Activated B cell treated with CpG ODN at 0.5 μM for 24 hours (primary cell): ENCODE results near the gene HLA-DQB2. TPM values are rescaled to one million over a fixed set of nuclear protein-coding genes. Genes with fewer than 3 reads are reported as not detected.

Experiments
- ATAC-seq: fragments of 200-7000 bp; cut with Tn5 transposase; one replicate; pipeline ENCODE4 v1.10.0; 2021; ENCODE audit warnings: low read depth, mild to moderate bottlenecking, moderate library complexity
- CTCF ChIA-PET: fragments of 350-600 bp; sonication (Branson Sonifier 250); formaldehyde crosslinking; loops from one replicate; lab custom pipeline; 2021; ENCODE audit warnings: antibody characterized with exemption; lab: Charles Lee
- POLR2A ChIA-PET: fragments of 350-600 bp; sonication (Branson Sonifier 250); formaldehyde crosslinking; loops from one replicate; lab custom pipeline; 2021; ENCODE audit warnings: antibody characterized with exemption; lab: Charles Lee
- DNase-seq: peaks from one replicate; pipeline ENCODE4 v3.0.0; 2022
- H3K27ac Mint-ChIP-seq: one replicate; pipeline ENCODE4 v1.8.0; 2020; ENCODE audit warnings: mixed read lengths
- H3K27me3 Mint-ChIP-seq: one replicate; pipeline ENCODE4 v1.8.0; 2021; ENCODE audit warnings: mixed read lengths
- H3K36me3 Mint-ChIP-seq: one replicate; pipeline ENCODE4 v1.8.0; 2021; ENCODE audit warnings: low read depth, mixed read lengths
- H3K4me1 Mint-ChIP-seq: one replicate; pipeline ENCODE4 v1.8.0; 2021; ENCODE audit warnings: mixed read lengths
- H3K4me3 Mint-ChIP-seq: one replicate; pipeline ENCODE4 v1.8.0; 2020; ENCODE audit warnings: mild to moderate bottlenecking, mixed read lengths
- H3K9me3 Mint-ChIP-seq: one replicate; pipeline ENCODE4 v1.8.0; 2020; ENCODE audit warnings: mixed read lengths
- CTCF ChIP-seq: fragments of 200-600 bp; IDR thresholded peaks from one replicate; pipeline ENCODE4 v1.8.0; 2022; ENCODE audit warnings: antibody characterized with exemption, mild to moderate bottlenecking
- intact Hi-C: fragments of 100-400 bp; cut with micrococcal nuclease; formaldehyde crosslinking; loops from one replicate; pipeline ENCODE4 v1.15.1; 2024
- total RNA-seq: library from RNA; stranded (reverse); gene quantifications from 2 replicates; pipeline ENCODE4 v1.2.3, GENCODE V29; 2022

The HLA-DQB2 gene
- total RNA-seq, 1 donor from 2014 or later, result 95.7 TPM

- no peak for TF ChIP-seq CTCF
- Mint-ChIP-seq H3K4me3 (no peak overlapping the region), H3K4me1 (no peaks in the 10 kb centered on the region), H3K36me3 (no peaks in the 10 kb centered on the region), H3K9me3 (no peaks in the 10 kb centered on the region), H3K27me3 (peaks cover 4% of the 10 kb centered on the region), H3K27ac (no peak overlapping the region)
- DNase-seq (no peak), ATAC-seq (no peak)
- ChIA-PET CTCF (interaction anchor here (0.6 to 1.4 kb wide), 3 partner anchors 69 to 384 kb away, joined by 3 read pairs; no protein-coding TSS in a partner anchor), POLR2A (no interaction called here)
- intact Hi-C loops, result loop anchor here (5.0 kb wide), 2 partner anchors 71 to 299 kb away; no protein-coding TSS in a partner anchor
Observed at GRCh38 chr6:32716396-32716795, 46.9 kb downstream of the HLA-DQB2 start.

- Mint-ChIP-seq H3K4me3 (no peak overlapping the region), H3K36me3 (no peaks in the 10 kb centered on the region), H3K4me1 (no peaks in the 10 kb centered on the region), H3K27ac (no peak overlapping the region), H3K9me3 (no peaks in the 10 kb centered on the region), H3K27me3 (no peaks in the 10 kb centered on the region)
- intact Hi-C loops, result no loop called here
- no peak for TF ChIP-seq CTCF
- ChIA-PET POLR2A (no interaction called here), CTCF (no interaction called here)
- ATAC-seq, result no peak
- no peak for DNase-seq
Observed at GRCh38 chr6:32713241-32713640, 50.1 kb downstream of the HLA-DQB2 start.

GRCh38 chr6:32709625-32710024 lies 53.7 kb downstream of the HLA-DQB2 start:
- Mint-ChIP-seq H3K4me3 (no peak overlapping the region), H3K27ac (no peak overlapping the region), H3K36me3 (no peaks in the 10 kb centered on the region), H3K27me3 (no peaks in the 10 kb centered on the region), H3K9me3 (peaks cover 2% of the 10 kb centered on the region), H3K4me1 (peaks cover 3% of the 10 kb centered on the region)
- ATAC-seq (no peak), DNase-seq (no peak)
- ChIA-PET CTCF (no interaction called here), POLR2A (no interaction called here)
- no peak for TF ChIP-seq CTCF
- intact Hi-C loops, result no loop called here

Other genes starting within 250 kb of the HLA-DQB2 start
- 196 and 199 TPM in 2 replicates for gene HLA-DRB5, start 233.2 kb downstream of the HLA-DQB2 start, total RNA-seq
- 621 and 630 TPM in 2 replicates for gene HLA-DRB1, start 173.7 kb downstream of the HLA-DQB2 start, total RNA-seq
- gene HLA-DQA1, start 126.1 kb downstream of the HLA-DQB2 start, total RNA-seq, result 628 and 664 TPM in 2 replicates
- gene HLA-DQB1, start 96.9 kb downstream of the HLA-DQB2 start, total RNA-seq, result 262 and 310 TPM in 2 replicates
- gene HLA-DQA2, start 22.1 kb downstream of the HLA-DQB2 start, total RNA-seq, result 231 and 237 TPM in 2 replicates
- gene HLA-DOB, start 53.5 kb upstream of the HLA-DQB2 start, total RNA-seq, result 95.6 and 101 TPM in 2 replicates
- 141 and 172 TPM in 2 replicates for gene TAP2, start 75.2 kb upstream of the HLA-DQB2 start, total RNA-seq
- 182 and 194 TPM in 2 replicates for gene PSMB8, start 80.5 kb upstream of the HLA-DQB2 start, total RNA-seq
- gene TAP1, start 90.2 kb upstream of the HLA-DQB2 start, total RNA-seq, result 148 and 151 TPM in 2 replicates
- gene PSMB9, start 90.7 kb upstream of the HLA-DQB2 start, total RNA-seq, result 198 and 223 TPM in 2 replicates
- 341 and 365 TPM in 2 replicates for gene HLA-DMB, start 177.5 kb upstream of the HLA-DQB2 start, total RNA-seq
- 371 and 387 TPM in 2 replicates for gene HLA-DMA, start 189.6 kb upstream of the HLA-DQB2 start, total RNA-seq
- 347 and 370 TPM in 2 replicates for gene BRD2, start 205.1 kb upstream of the HLA-DQB2 start, total RNA-seq
- 153 and 167 TPM in 2 replicates for gene HLA-DOA, start 246.1 kb upstream of the HLA-DQB2 start, total RNA-seq